Activated T-helper 2 cell treated with anti-CD3 and anti-CD28 coated beads, Interferon-gamma antibody, Interleukin-2, Interleukin-4, amounts not matched to agents 10 μg/mL and 5 μg/mL and 100 μg/mL, durations not matched to agents 14 hours and 24 hours and 36 hours (primary cell): ENCODE data around the gene SASH3. TPM values are rescaled to one million over a fixed set of nuclear protein-coding genes. Genes with fewer than 3 reads are reported as not detected.

Experiments
- DNase-seq: peaks from one replicate; pipeline ENCODE4 v3.0.0; 2021; ENCODE audit warnings: low spot score
- H3K27ac Mint-ChIP-seq: one replicate; pipeline ENCODE4 v1.8.0; 2021; ENCODE audit warnings: mixed read lengths
- H3K27me3 Mint-ChIP-seq: one replicate; pipeline ENCODE4 v1.8.0; 2021; ENCODE audit warnings: low read depth, mixed read lengths
- H3K36me3 Mint-ChIP-seq: one replicate; pipeline ENCODE4 v1.8.0; 2021; ENCODE audit warnings: low read depth, mixed read lengths
- H3K4me1 Mint-ChIP-seq: one replicate; pipeline ENCODE4 v1.8.0; 2021; ENCODE audit warnings: low read depth, mixed read lengths
- H3K4me3 Mint-ChIP-seq: one replicate; pipeline ENCODE4 v1.8.0; 2021; ENCODE audit warnings: low read depth, mild to moderate bottlenecking, moderate library complexity, mixed read lengths
- H3K9me3 Mint-ChIP-seq: one replicate; pipeline ENCODE4 v1.8.0; 2021; ENCODE audit warnings: mixed read lengths
- intact Hi-C: fragments of 100-400 bp; cut with micrococcal nuclease; formaldehyde crosslinking; loops from one replicate; pipeline ENCODE4 v1.15.1; 2023
- total RNA-seq: library from RNA; stranded (reverse); gene quantifications from 2 replicates; pipeline ENCODE4 v1.2.3, GENCODE V29; 2022

SASH3 gene
- total RNA-seq, 1 donor from 2014 or later, result 102 TPM

DNA sequence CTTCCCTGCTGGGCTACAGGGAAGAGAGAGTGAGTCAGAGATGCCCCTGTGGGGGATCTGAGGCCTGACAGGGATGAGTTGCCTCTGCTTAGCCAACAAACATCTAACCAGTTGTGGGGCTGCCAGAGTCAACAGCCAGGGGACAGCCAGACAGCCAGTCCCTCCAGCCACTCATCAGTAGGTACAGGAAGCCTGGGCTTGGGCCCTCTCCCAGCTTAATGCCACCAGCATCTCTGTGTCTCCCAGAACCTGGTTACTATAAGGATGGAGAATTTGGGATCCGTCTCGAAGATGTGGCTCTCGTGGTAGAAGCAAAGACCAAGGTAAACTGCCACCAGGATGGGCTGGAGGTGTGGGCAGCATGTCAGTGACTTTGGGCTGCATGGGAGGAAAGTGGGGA is 17.3 kb upstream of the SASH3 start:
- Mint-ChIP-seq H3K9me3 (no peaks in the 10 kb centered on the region), H3K4me3 (no peak overlapping the region), H3K27me3 (no peaks in the 10 kb centered on the region), H3K27ac (no peak overlapping the region), H3K4me1 (peaks cover 34% of the 10 kb centered on the region), H3K36me3 (no peaks in the 10 kb centered on the region)
- DNase-seq, result no peak
- intact Hi-C loops, result loop anchor here (10.0 kb wide), 1 partner anchor 412 kb away; the partner anchor contains the start of gene RAB33A

DNA sequence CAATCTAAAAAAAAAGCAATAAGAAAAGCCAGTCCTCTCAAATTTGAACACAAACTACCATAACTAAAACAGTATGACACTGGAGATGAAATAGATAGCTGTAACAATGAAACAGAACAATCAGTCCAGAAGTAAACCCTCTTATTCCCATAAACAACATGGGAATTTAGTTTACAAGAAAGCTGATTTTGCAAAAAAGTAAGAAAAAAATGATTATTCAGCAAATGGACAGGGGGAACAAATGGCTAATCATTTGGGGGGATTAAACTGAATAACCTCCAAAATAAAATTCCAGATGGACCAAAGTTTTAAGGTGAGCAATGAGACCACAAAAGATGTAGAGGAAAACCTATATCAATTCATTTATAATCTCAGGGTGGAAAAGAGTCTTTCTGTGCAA is 16.1 kb upstream of the SASH3 start:
- Mint-ChIP-seq H3K27ac (no peak overlapping the region), H3K4me3 (no peak overlapping the region), H3K36me3 (no peaks in the 10 kb centered on the region), H3K9me3 (no peaks in the 10 kb centered on the region), H3K4me1 (peaks cover 38% of the 10 kb centered on the region), H3K27me3 (no peaks in the 10 kb centered on the region)
- no peak for DNase-seq
- intact Hi-C loops, result loop anchor here (10.0 kb wide), 1 partner anchor 411 kb away; the partner anchor contains the start of gene RAB33A

DNA sequence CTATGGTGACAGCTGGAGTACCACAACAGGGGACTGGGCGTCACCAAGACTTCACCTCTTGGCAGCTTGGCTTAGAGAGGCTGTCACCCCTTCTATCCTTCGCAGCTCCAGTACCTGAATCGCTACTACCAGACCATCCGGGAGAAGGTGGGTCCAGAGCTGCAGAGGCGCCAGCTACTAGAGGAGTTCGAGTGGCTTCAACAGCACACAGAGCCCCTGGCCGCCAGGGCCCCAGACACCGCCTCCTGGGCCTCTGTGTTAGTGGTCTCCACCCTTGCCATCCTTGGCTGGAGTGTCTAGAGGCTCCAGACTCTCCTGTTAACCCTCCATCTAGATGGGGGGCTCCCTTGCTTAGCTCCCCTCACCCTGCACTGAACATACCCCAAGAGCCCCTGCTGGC is 11.6 kb upstream of the SASH3 start:
- no peak overlapping the region for H3K4me3 Mint-ChIP-seq
- intact Hi-C loops, result loop anchor here (10.0 kb wide), 1 partner anchor 407 kb away; the partner anchor contains the start of gene RAB33A
- no peak overlapping the region for H3K27ac Mint-ChIP-seq
- no peaks in the 10 kb centered on the region for H3K36me3 Mint-ChIP-seq
- no peaks in the 10 kb centered on the region for H3K27me3 Mint-ChIP-seq
- no peak for DNase-seq
- no peaks in the 10 kb centered on the region for H3K9me3 Mint-ChIP-seq
- H3K4me1 Mint-ChIP-seq, result peaks cover 39% of the 10 kb centered on the region

DNA sequence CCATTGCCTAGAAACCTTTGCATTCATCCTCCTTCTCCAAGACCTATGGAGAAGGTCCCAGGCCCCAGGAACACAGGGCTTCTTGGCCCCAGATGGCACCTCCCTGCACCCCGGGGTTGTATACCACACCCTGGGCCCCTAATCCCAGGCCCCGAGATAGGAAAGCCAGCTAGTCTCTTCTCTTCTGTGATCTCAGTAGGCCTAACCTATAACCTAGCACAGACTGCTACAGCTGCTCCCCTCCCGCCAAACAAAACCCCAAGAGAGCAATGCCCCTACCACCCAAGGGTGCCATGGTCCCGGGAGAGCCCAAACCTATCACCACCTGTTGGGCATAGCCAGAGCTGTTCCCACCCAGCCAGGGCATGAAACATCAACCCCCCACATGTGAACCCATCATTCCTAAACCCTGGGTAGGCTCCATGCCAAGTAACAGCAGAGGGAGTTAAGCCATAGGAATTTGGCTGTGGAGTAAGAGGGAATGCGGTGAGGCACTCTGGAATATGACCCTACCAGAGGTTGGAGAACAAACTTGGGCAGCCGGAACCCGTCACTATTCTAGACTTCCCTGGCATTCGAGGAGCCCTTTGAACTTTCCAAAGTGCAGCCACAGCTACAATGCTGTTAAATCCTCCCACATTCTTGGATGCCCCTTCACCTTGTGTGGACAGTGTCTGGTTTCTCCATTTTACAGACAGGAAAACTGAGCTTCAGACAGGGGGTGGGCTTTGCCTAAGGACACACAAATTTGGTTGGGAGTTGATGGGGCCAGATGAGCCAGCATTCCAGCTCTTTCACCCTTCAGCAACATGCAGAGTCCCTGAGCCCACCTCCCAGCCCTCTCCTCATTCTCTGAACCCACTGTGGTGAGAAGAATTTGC is 10.9 kb upstream of the SASH3 start:
- intact Hi-C loops, result loop anchor here (1.0 to 10.0 kb wide), 3 partner anchors 8 to 406 kb away; partner anchors contain the start of gene RAB33A
- Mint-ChIP-seq H3K27me3 (no peaks in the 10 kb centered on the region), H3K4me1 (peaks cover 42% of the 10 kb centered on the region), H3K36me3 (no peaks in the 10 kb centered on the region), H3K4me3 (peak overlapping the region; percentile 37), H3K27ac (peak overlapping the region; percentile 83), H3K9me3 (no peaks in the 10 kb centered on the region)
- DNase-seq, result no peak

DNA sequence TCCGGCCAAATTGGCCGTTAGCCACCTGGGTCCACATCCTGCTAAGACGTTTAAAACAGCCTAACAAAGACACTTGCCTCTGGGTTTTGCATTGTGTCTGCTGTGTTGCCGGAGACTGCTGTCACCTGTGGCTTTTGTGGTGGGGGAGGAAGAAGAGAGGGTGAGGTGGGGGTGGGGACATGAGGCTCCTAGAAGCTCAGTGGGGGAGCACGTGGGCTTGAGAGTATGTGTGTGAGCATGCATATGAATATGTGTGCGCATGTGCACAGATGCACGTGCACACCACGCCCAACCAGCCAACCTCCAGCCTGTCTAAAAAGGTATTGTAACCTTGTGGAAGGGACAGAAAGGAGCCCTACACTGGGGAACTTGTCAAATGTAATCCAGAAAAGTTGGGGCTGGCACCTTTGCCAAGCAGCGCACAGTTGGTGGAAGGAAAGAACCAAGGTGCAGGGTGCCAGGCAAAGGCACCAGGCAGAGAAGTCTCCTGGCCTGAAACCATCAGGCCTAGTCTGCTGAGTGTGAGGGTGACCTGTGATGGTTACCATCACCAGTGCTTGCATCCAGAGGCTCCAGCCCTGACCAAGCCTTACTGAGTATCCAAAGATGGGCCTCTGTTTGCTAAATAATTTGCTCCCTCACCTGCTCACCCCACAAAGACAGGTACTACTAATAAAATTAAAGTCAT is 10.1 kb upstream of the SASH3 start:
- Mint-ChIP-seq H3K4me3 (peak overlapping the region; percentile 37), H3K36me3 (no peaks in the 10 kb centered on the region), H3K27ac (peak overlapping the region; percentile 83), H3K9me3 (no peaks in the 10 kb centered on the region), H3K4me1 (peaks cover 49% of the 10 kb centered on the region), H3K27me3 (no peaks in the 10 kb centered on the region)
- intact Hi-C loops, result loop anchor here (1.0 to 10.0 kb wide), 3 partner anchors 8 to 405 kb away; partner anchors contain the start of gene RAB33A
- DNase-seq, result peak; percentile 70

DNA sequence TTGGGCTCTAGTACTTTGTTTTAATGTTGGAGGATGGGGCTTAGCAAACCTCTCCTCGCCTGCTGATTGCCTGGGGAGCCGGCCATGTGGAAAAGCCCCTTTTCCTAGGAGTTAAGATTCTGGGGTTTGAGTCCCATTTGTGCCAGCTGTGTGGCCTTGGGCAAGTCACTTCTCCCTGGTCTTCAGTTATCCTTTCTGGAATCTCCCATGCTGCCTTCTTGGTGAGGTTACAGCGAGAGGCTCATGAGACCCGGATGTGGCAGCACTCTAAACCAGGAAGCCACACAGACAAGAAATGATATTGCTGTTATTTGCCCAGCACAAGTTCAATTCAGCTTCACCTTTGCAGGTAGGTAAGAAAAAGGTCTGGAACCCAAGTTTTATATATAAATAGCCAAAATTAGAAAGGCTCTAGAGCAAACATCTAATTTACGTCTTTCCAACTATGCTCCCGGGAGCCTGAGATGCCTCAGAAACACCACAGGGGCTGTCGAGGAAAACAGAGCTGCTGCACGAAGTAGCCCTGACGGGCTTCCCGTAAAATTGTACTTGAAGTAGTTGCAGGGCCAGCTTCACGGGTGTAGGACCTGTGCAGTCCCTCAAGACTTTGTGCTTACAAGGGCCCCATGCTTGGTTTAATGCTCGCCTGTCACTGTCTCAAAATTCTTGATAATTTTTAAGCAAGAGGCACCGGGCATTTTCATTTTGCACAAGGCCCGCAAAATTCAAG is 8.3 kb upstream of the SASH3 start:
- Mint-ChIP-seq H3K36me3 (no peaks in the 10 kb centered on the region), H3K27ac (peak overlapping the region; percentile 88), H3K4me3 (peak overlapping the region; percentile 26), H3K9me3 (no peaks in the 10 kb centered on the region), H3K27me3 (no peaks in the 10 kb centered on the region), H3K4me1 (peaks cover 52% of the 10 kb centered on the region)
- intact Hi-C loops, result no loop called here
- DNase-seq, result no peak

DNA sequence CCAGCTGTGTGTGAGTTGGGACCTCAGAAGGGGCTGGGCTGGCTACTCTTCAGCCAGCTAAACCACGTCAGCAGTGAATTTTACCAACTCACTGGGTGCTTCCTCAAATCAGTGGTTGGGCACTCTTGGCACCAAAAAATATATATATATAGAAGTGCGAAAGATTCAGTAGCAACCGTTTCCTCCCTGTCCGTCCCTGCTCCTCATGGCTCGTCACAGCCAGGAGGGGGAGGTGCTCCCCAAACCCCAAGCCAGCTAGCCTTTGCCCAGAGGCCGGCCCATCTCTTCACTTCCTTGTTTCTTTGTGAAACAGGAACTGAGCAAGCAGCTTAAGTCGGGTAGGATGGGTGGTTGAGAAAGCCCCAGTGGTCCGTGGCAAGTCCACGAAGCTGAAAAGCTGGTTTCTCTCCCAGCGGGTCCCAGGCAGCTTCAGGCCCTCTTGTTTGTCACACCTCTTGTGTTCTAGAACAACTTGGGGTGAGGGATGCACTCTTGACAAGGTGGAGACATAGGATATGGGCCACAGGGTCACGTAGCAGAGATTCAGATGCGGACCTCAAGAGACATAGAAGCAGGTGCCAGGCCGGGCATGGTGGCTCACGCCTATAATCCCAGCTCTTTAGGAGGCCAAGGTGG is 6.8 kb upstream of the SASH3 start:
- no peaks in the 10 kb centered on the region for H3K9me3 Mint-ChIP-seq
- peak overlapping the region; percentile 30 for H3K4me3 Mint-ChIP-seq
- intact Hi-C loops, result loop anchor here (1.0 kb wide), 1 partner anchor 8 kb away; no protein-coding TSS in a partner anchor

DNA sequence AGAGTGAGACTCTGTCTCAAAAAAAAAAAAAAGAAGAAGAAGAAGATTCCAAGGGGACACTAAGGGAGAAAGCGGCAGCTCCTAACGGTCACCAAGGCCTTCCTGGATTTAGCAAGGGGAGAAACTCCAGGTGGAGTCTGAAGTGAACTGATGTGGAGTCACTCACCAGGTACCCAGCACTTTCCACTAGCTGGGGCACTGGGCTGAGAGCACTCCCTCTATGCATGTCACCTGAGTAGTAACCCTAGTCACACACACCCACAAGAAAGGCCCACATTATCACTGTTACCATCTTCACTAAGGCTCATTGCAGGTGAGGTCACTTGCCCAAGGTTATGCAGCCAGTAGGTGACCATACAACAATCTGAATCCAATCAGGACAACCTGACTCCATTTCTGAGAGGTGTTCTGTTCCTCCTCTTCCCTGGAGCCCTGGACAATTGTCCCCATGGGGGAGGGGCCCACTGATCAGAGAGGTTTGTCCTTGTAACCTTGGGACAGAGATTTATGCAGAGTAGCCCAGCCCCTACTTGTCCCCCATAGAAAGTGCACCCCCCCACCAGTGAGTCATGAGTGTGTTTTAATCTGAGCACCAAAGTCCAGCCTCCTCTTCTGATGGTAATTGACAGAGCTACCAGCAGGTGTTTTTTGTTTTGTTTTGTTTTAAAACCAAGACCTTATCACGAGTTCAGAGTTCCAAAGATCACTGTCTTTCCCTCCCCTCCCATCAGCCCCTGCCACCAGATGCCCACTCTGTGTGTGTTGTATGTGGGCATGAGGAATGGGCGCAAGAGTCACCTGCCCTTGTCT is 5.9 kb upstream of the SASH3 start:
- Mint-ChIP-seq H3K4me3 (no peak overlapping the region), H3K27ac (peak overlapping the region; percentile 93), H3K27me3 (no peaks in the 10 kb centered on the region), H3K9me3 (no peaks in the 10 kb centered on the region), H3K36me3 (no peaks in the 10 kb centered on the region), H3K4me1 (peaks cover 49% of the 10 kb centered on the region)
- intact Hi-C loops, result no loop called here
- no peak for DNase-seq

More for the DNA sequence above, 6.8 kb upstream of the SASH3 start:
- no peaks in the 10 kb centered on the region for H3K27me3 Mint-ChIP-seq
- no peak for DNase-seq
- peaks cover 56% of the 10 kb centered on the region for H3K4me1 Mint-ChIP-seq
- no peaks in the 10 kb centered on the region for H3K36me3 Mint-ChIP-seq
- peak overlapping the region; percentile 93 for H3K27ac Mint-ChIP-seq

DNA sequence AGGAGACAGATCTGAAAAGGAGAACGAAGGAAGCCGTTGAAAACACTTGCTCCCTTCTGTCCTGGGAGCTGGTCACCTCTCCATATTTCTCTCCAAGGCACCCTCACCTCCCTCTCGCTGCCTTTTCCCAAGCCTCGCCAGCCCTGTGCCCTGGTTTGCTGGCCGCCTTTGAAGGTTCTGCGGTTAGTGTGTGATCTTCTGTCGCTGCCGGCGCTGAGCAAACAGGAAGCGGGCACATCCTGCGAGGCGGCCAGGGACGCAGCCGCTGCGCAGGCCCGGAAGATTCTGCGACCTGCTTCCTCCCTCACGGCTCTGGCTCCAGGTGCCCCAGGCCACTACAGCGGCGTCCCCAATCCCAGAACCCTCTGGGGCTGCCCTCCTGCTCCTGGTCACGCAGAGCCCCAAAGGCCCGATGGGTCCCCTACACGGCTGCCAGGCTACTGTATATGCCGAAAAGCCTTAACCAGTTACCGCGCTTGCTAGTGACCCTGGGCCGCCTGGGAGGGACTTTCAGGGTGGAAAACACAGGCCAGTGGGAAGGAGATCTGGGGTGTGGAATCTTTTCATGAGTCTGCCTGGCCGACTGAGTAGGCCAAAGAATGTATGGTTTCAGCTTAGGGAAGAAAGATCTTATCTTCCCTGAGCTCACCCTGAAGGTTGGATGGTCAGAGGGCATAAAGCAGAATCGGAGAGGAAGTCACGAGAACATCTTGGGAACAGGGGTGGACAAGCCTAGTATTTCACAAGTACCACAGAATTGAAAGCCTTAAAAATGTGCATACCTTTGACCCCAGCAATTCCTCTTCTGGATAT is 2.3 kb upstream of the SASH3 start:
- Mint-ChIP-seq H3K4me3 (peak overlapping the region; percentile 77), H3K4me1 (peaks cover 50% of the 10 kb centered on the region), H3K27ac (peak overlapping the region; percentile 93), H3K27me3 (no peaks in the 10 kb centered on the region), H3K36me3 (peaks cover 19% of the 10 kb centered on the region), H3K9me3 (no peaks in the 10 kb centered on the region)
- peak; percentile 64 for DNase-seq
- intact Hi-C loops, result loop anchor here (1.0 to 5.0 kb wide), 2 partner anchors 8 to 130 kb away; partner anchors contain the start of gene UTP14A

DNA sequence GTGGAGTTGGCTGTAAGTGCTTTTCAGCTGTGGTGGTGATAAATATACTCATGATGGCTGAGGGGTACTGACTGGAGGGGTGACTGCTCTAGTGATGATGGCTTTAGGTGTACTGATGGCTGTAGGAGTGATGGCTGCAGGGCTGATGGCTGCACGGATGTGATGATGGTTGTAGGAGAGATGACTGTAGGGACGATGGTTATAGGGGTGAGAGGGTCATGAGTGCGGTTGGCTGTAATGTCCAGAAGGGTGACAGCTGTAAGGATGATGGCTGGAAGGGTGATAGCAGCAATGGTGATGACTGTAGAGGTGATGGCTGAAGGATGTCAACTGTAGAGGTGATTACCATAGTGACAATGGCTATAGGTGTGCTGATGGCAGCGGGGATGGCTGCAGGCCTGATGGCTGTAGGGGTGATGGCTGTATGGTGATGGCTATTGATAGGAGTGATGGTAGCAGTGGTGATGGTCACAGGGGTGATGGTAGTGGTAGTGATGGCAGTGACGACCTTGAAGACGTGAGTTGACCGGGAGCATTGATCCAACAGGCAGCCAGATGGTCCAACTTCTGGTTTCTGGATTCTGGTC is 570 bp upstream of the SASH3 start:
- peaks cover 56% of the 10 kb centered on the region for H3K4me1 Mint-ChIP-seq
- H3K27me3 Mint-ChIP-seq, result no peaks in the 10 kb centered on the region
- intact Hi-C loops, result loop anchor here (5.0 kb wide), 1 partner anchor 128 kb away; the partner anchor contains the start of gene UTP14A
- no peak for DNase-seq
- peak overlapping the region; percentile 82 for H3K4me3 Mint-ChIP-seq
- H3K36me3 Mint-ChIP-seq, result peaks cover 35% of the 10 kb centered on the region
- H3K27ac Mint-ChIP-seq, result peak overlapping the region; percentile 88
- no peaks in the 10 kb centered on the region for H3K9me3 Mint-ChIP-seq
